Neural cell (in vitro differentiated cells): ENCODE results near the gene TMEM260. TPM values are rescaled to one million over a fixed set of nuclear protein-coding genes. Genes with fewer than 3 reads are reported as not detected.

Experiments used
- H2AFZ ChIP-seq: fragments of 200-600, 300-800 bp; sonication (generic), shearing (Covaris generic); 2 replicates; pipeline ENCODE4 v1.6.0; 2014; ENCODE audit warnings: low read depth, mild to moderate bottlenecking, antibody characterized with exemption, low read length, moderate library complexity
- H3F3A ChIP-seq: fragments of 200-600 bp; shearing (Covaris generic); 2 replicates; pipeline ENCODE4 v1.6.1; 2016; ENCODE audit warnings: mild to moderate bottlenecking, moderate library complexity, mixed read lengths, antibody characterized with exemption, low read length; ENCODE audit not compliant: insufficient read depth, poor library complexity, severe bottlenecking
- H3K27ac ChIP-seq: fragments of 200-600, 300-800 bp; sonication (generic), shearing (Covaris generic); 2 replicates; pipeline ENCODE4 v1.5.1; 2014; ENCODE audit warnings: mild to moderate bottlenecking, low read length, moderate library complexity
- H3K27me3 ChIP-seq: fragments of 300-800, 200-600 bp; sonication (generic), shearing (Covaris generic); 2 replicates; pipeline ENCODE4 v1.6.0; 2014; ENCODE audit warnings: mild to moderate bottlenecking, low read depth, low read length, moderate library complexity; ENCODE audit not compliant: insufficient read depth
- H3K36me3 ChIP-seq: fragments of 300-800, 200-600 bp; sonication (generic), shearing (Covaris generic); 2 replicates; pipeline ENCODE4 v1.5.1; 2014; ENCODE audit warnings: mild to moderate bottlenecking, antibody characterized with exemption, low read length, moderate library complexity; ENCODE audit not compliant: insufficient read depth
- H3K4me2 ChIP-seq: fragments of 300-800, 200-600 bp; sonication (generic), shearing (Covaris generic); 2 replicates; pipeline ENCODE4 v1.6.0; 2014; ENCODE audit warnings: mild to moderate bottlenecking, low read length
- H3K4me3 ChIP-seq: fragments of 300-800, 200-600 bp; sonication (generic), shearing (Covaris generic); 2 replicates; pipeline ENCODE4 v1.5.1; 2014; ENCODE audit warnings: mild to moderate bottlenecking, low read length, moderate library complexity
- H3K79me2 ChIP-seq: fragments of 200-600 bp; shearing (Covaris generic); replicated peaks from 2 replicates; pipeline ENCODE4 v1.6.0; 2014; ENCODE audit warnings: mild to moderate bottlenecking, low read length, moderate library complexity; ENCODE audit not compliant: insufficient read depth
- H3K9ac ChIP-seq: fragments of 300-800, 200-600 bp; sonication (generic), shearing (Covaris generic); 2 replicates; pipeline ENCODE4 v1.6.1; 2016; ENCODE audit warnings: mild to moderate bottlenecking, low read length, mixed read lengths
- H3K9me2 ChIP-seq: fragments of 200-600 bp; shearing (Covaris generic); 2 replicates; pipeline ENCODE4 v1.6.1; 2016; ENCODE audit warnings: mild to moderate bottlenecking, low read length, mixed read lengths; ENCODE audit not compliant: insufficient read depth
- H3K9me3 ChIP-seq: fragments of 200-600, 300-800 bp; sonication (generic), shearing (Covaris generic); 2 replicates; pipeline ENCODE4 v1.6.1; 2016; ENCODE audit warnings: mild to moderate bottlenecking, mixed run types, low read length, moderate library complexity, mixed read lengths
- H4K20me1 ChIP-seq: fragments of 200-600 bp; shearing (Covaris generic); 2 replicates; pipeline ENCODE4 v1.6.1; 2016; ENCODE audit warnings: mild to moderate bottlenecking, mixed run types; ENCODE audit not compliant: insufficient read depth
- CTCF ChIP-seq: fragments of 450-650 bp; IDR thresholded peaks from 2 replicates; pipeline ENCODE4 v1.5.1; 2014; ENCODE audit warnings: antibody characterized with exemption, mild to moderate bottlenecking, moderate library complexity; ENCODE audit not compliant: poor library complexity, severe bottlenecking
- EP300 ChIP-seq: fragments of 450-650 bp; conservative IDR thresholded peaks from 2 replicates; pipeline ENCODE4 v1.6.1; 2014; ENCODE audit warnings: antibody characterized with exemption, mild to moderate bottlenecking, moderate library complexity; ENCODE audit not compliant: poor library complexity, severe bottlenecking
- EZH2 ChIP-seq: fragments of 200-600, 300-800 bp; shearing (Covaris generic), sonication (generic); IDR thresholded peaks from 2 replicates; pipeline ENCODE4 v1.6.1; 2014; ENCODE audit warnings: antibody characterized with exemption, low read length, borderline replicate concordance, mild to moderate bottlenecking; ENCODE audit not compliant: insufficient read depth, poor library complexity, severe bottlenecking
- MXI1 ChIP-seq: fragments of 450-650 bp; conservative IDR thresholded peaks from 2 replicates; pipeline ENCODE4 v1.6.1; 2014; ENCODE audit warnings: antibody characterized with exemption, mild to moderate bottlenecking; ENCODE audit not compliant: poor library complexity, severe bottlenecking
- POLR2AphosphoS5 ChIP-seq: IDR thresholded peaks from 2 replicates; pipeline ENCODE4 v1.6.1; 2012
- RAD21 ChIP-seq: fragments of 450-650 bp; conservative IDR thresholded peaks from 2 replicates; pipeline ENCODE4 v1.6.1; 2014; ENCODE audit warnings: antibody characterized with exemption, mild to moderate bottlenecking, moderate library complexity
- REST ChIP-seq: IDR thresholded peaks from 2 replicates; pipeline ENCODE4 v1.6.1; 2012; ENCODE audit warnings: borderline replicate concordance
- SMC3 ChIP-seq: fragments of 450-650 bp; conservative IDR thresholded peaks from 2 replicates; pipeline ENCODE4 v1.6.1; 2014; ENCODE audit warnings: antibody characterized with exemption, mild to moderate bottlenecking, moderate library complexity; ENCODE audit not compliant: poor library complexity
- TAF1 ChIP-seq: IDR thresholded peaks from 2 replicates; pipeline ENCODE4 v1.6.1; 2012; ENCODE audit warnings: low read depth
- polyA plus RNA-seq: library from polyadenylated mRNA; depleted of rRNA; stranded (reverse); fragments of >200 nt; gene quantifications from 2 replicates; pipeline ENCODE4 v1.2.3, GENCODE V29; 2014

Gene TMEM260
- polyA plus RNA-seq, 1 donor from 2014 or later = 67.0 TPM

GRCh38 chr14:56630707-56631106 is 51.1 kb downstream of the TMEM260 start:
- Histone ChIP-seq H4K20me1 (no peaks in the 10 kb centered on the region), H3K79me2 (no peaks in the 10 kb centered on the region), H3K27me3 (no peaks in the 10 kb centered on the region), H3K9ac (no peak overlapping the region), H3K4me2 (no peak overlapping the region), H3K36me3 (peaks cover 30% of the 10 kb centered on the region), H2AFZ (no peak overlapping the region), H3F3A (no peaks in the 10 kb centered on the region), H3K9me2 (no peaks in the 10 kb centered on the region), H3K4me3 (no peak overlapping the region), H3K27ac (no peak overlapping the region), H3K9me3 (no peaks in the 10 kb centered on the region)
- TF ChIP-seq RAD21 = no peak
- TF ChIP-seq MXI1 = no peak
- no peak for TF ChIP-seq SMC3
- no peak for TF ChIP-seq EZH2
- TF ChIP-seq TAF1 = no peak
- TF ChIP-seq POLR2AphosphoS5 = no peak
- no peak for TF ChIP-seq CTCF
- no peak for TF ChIP-seq EP300
- TF ChIP-seq REST = no peak

GRCh38 chr14:56632195-56632594 is 52.6 kb downstream of the TMEM260 start:
- Histone ChIP-seq H3K4me3 (no peak overlapping the region), H3K4me2 (no peak overlapping the region), H3K79me2 (no peaks in the 10 kb centered on the region), H3K36me3 (peaks cover 36% of the 10 kb centered on the region), H3K27me3 (no peaks in the 10 kb centered on the region), H4K20me1 (no peaks in the 10 kb centered on the region), H3K9me2 (no peaks in the 10 kb centered on the region), H3K9me3 (no peaks in the 10 kb centered on the region), H3K9ac (no peak overlapping the region), H2AFZ (no peak overlapping the region), H3K27ac (no peak overlapping the region), H3F3A (no peaks in the 10 kb centered on the region)
- no peak for TF ChIP-seq CTCF
- TF ChIP-seq MXI1 = no peak
- no peak for TF ChIP-seq EZH2
- TF ChIP-seq TAF1 = no peak
- no peak for TF ChIP-seq SMC3
- no peak for TF ChIP-seq REST
- TF ChIP-seq RAD21 = no peak
- TF ChIP-seq EP300 = no peak
